ENCODE measurements around the gene PRKCE. TPM values are rescaled to one million over a fixed set of nuclear protein-coding genes. Genes with fewer than 3 reads are reported as not detected.

PRKCE gene
- total RNA-seq, 1 experiment from 2014 or later, result 1.3 TPM

DNA sequence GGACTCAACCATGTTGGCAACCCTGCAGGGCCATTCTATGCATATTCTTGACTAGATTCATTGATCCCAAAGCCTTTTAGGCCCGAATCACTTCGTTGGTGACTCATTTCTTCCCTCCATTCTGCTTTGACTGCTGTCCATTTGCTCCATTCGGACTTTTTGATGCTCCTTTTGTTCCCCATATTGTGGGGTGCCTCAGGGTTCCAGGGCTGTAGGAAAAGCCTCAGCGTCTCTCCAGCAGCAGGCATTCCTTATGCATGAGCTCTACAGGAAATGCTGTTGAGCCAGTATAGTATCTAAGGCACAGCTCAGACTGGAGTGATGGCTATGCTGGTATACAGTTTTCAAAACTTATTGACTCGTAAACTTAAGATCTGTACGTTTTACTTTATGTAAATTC lies 292.6 kb downstream of the PRKCE start:
- no peak overlapping the region for H3K4me2 ChIP-seq (ENCODE audit: insufficient read depth, insufficient read length, low read length)
- no peak overlapping the region for H3K27ac Mint-ChIP-seq

More for the DNA sequence above, 292.6 kb downstream of the PRKCE start:
- no peak overlapping the region for H2BK12ac ChIP-seq (ENCODE audit: insufficient read length, low read depth, low read length)
- H2BK20ac ChIP-seq (ENCODE audit: low read depth, low read length, poor library complexity, severe bottlenecking), result no peak overlapping the region
- H3K23me2 ChIP-seq (ENCODE audit: insufficient read length, low read depth, low read length, poor library complexity, severe bottlenecking), result no peaks in the 10 kb centered on the region
- no peak for DNase-seq
- no peak overlapping the region for H2BK5ac ChIP-seq (ENCODE audit: insufficient read length, low read length)
- Mint-ChIP-seq H3K4me1 (peaks cover 16 to 18% of the 10 kb centered on the region in 2 experiments), H3K27me3 (ENCODE audit: low read depth) (peaks cover 2% of the 10 kb centered on the region; the same call in 1 of the 2 replicates), H3K9me3 (no peaks in the 10 kb centered on the region), H3K4me3 (no peak overlapping the region), H3K36me3 (ENCODE audit: insufficient read depth in 1 of 3, low read depth in 3 of 3) (no peaks in the 10 kb centered on the region)
- no peaks in the 10 kb centered on the region for H3K79me1 ChIP-seq (ENCODE audit: insufficient read depth, low read depth, low read length, poor library complexity, severe bottlenecking)
- no peak overlapping the region for H2BK120ac ChIP-seq (ENCODE audit: low read depth, low read length, poor library complexity, severe bottlenecking)
- TF ChIP-seq, protein P1, sequence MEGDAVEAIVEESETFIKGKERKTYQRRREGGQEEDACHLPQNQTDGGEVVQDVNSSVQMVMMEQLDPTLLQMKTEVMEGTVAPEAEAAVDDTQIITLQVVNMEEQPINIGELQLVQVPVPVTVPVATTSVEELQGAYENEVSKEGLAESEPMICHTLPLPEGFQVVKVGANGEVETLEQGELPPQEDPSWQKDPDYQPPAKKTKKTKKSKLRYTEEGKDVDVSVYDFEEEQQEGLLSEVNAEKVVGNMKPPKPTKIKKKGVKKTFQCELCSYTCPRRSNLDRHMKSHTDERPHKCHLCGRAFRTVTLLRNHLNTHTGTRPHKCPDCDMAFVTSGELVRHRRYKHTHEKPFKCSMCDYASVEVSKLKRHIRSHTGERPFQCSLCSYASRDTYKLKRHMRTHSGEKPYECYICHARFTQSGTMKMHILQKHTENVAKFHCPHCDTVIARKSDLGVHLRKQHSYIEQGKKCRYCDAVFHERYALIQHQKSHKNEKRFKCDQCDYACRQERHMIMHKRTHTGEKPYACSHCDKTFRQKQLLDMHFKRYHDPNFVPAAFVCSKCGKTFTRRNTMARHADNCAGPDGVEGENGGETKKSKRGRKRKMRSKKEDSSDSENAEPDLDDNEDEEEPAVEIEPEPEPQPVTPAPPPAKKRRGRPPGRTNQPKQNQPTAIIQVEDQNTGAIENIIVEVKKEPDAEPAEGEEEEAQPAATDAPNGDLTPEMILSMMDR (conservative IDR thresholded peaks at IDR 0.05), result no peak
- no peaks in the 10 kb centered on the region for H3K9me3 ChIP-seq (ENCODE audit: control insufficient read depth, low read depth, low read length)
- H3K4me1 ChIP-seq (ENCODE audit: insufficient read depth, low read length), result no peaks in the 10 kb centered on the region; the same call in 1 of the 2 replicates
- H4K8ac ChIP-seq (replicated peaks; ENCODE audit: insufficient read length, low read depth, low read length), result no peak overlapping the region
- no peak overlapping the region for H2AFZ ChIP-seq (ENCODE audit: low read length)
- no CpG with 5 or more reads among the region's 6 CpGs for WGBS (ENCODE audit: extremely low coverage, insufficient read length, low lambda C conversion rate)
- H2BK15ac ChIP-seq (ENCODE audit: low read depth, low read length), result no peak overlapping the region
- H2AK5ac ChIP-seq (ENCODE audit: insufficient read length, low read length), result no peak overlapping the region
- no peak overlapping the region for H4K5ac ChIP-seq (ENCODE audit: insufficient read length, low read depth, low read length)
- no peaks in the 10 kb centered on the region for H3K79me2 ChIP-seq (ENCODE audit: insufficient read depth, low read length)
- H3T11ph ChIP-seq (ENCODE audit: low read length), result no peak overlapping the region
- H3K9ac ChIP-seq (ENCODE audit: extremely low read depth, insufficient read length, low read length), result no peak overlapping the region
- H4K20me1 ChIP-seq (ENCODE audit: control insufficient read depth, insufficient read depth, insufficient read length), result no peaks in the 10 kb centered on the region
- no peak overlapping the region for H3K14ac ChIP-seq (ENCODE audit: insufficient read depth, low read length)
- no peak overlapping the region for H3K4ac ChIP-seq (ENCODE audit: low read depth, low read length)
- no peak overlapping the region for H3K27ac ChIP-seq (ENCODE audit: insufficient read length, low read depth, low read length)
- no peak overlapping the region for H3K56ac ChIP-seq (ENCODE audit: insufficient read length, low read depth, low read length)
- H3K18ac ChIP-seq (ENCODE audit: insufficient read length, low read depth, low read length), result no peak overlapping the region
- H4K91ac ChIP-seq (ENCODE audit: insufficient read length, low read depth, low read length), result no peak overlapping the region
- H3K27me3 ChIP-seq (ENCODE audit: insufficient read depth, low read length), result no peaks in the 10 kb centered on the region
- no peak overlapping the region for H3K23ac ChIP-seq (ENCODE audit: insufficient read length, low read depth, low read length)
